ENCODE results near the gene ACADM.
A peak's percentile ranks its signal among the peaks of the same experiment; 100 is the strongest.

Gene ACADM

DNA sequence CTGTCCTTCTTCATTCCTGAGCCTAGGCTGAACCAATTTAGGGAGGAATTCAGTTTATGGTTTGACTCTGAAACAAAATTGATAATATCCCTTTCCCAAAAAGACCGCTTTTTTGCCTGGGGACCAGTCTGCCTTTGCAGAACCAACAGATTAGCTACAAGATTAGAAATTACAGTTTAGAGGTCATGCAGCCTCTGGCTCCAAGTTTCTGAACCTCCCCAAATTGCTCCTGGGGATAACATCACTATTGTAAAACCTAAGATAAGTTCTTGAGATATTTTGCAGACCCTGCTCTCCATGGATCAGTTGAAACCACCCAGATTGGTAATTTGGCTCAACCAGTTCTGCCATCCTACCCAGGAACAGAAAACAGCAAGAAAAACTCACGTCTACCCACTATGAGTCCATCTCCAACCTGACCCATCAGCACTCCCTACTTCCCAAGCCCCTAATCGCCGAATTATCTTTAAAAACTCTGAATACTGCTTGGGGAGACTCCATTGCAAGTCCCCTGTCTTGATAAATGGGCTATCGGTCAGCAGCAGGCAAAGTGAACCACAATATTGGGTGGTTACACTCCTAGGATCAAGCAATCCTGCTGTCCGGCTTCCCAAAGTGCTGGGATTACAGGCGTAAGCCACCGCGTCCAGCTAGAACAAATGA lies 60.9 kb downstream of the ACADM start:
- DNase-seq (ENCODE audit: low read depth, low spot score), result no peak
- H3K36me3 ChIP-seq (ENCODE audit: insufficient read depth, low read length), result peaks cover 37% of the 10 kb centered on the region
- H3K4me3 ChIP-seq, result peak overlapping the region; percentile 86
- H3K27ac ChIP-seq, result peak overlapping the region; percentile 91
- H3K9me3 ChIP-seq (ENCODE audit: low read depth, low read length), result no peaks in the 10 kb centered on the region
- peak overlapping the region; percentile 96 for H3K9ac ChIP-seq (ENCODE audit: insufficient read length)
- TF ChIP-seq POLR2AphosphoS5 (IDR thresholded peaks at IDR 0.05; ENCODE audit: borderline replicate concordance, low read depth, low read length), result no peak
- TF ChIP-seq FOXP2 (optimal IDR thresholded peaks at IDR 0.05; ENCODE audit: control extremely low read depth, extremely low read length, insufficient read depth), result no peak
- TF ChIP-seq EZH2 (IDR thresholded peaks at IDR 0.05), result no peak

DNA sequence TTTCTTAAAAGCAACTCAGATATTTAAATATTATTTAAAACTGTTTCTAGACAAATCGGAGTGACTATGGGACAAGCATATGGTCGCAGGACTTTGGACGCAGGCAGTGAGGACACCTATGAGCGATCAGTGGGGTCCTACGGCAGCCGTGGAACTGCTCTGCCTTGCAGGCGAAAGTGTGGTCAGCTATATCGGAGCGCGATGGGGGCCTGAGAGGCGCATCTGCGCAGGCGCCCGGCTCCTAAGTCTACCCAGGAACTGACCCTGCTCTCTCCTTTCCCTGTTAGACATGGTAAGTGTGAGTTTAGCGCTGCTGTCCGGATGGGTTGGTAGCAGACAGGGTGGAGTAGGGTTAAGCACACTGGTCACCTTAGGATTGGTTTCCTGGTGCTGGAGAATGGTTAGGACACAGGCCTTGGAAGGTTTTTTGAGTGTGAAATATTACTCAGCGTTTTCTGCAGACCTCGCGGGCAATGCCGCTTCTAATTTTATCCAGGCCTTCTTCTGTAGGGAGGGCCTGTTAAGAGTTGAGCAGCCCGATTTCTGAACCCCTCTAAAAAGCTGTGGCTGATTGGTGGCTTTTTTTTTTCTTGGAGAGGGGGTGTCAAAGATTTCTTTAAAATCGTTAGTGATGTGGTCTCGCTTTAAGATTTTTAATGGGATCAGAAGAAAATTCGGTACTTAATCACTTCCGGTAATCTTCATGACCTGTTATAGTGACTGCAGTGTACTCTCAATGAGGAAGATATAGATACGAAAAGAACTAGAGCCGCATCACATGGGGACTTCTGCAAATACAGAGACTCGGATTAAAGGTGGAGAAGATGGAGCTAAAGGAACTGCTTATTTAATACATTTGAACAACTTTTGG lies 61.7 kb downstream of the ACADM start, which contains the start of gene RABGGTB:
Gene RABGGTB, plus strand, starts transcription at position 274 of the 871 bp plus-strand sequence. Its CDS starts 16 bp downstream, at position 290.
- Histone ChIP-seq H3K36me3 (ENCODE audit: insufficient read depth, low read length) (peaks cover 44% of the 10 kb centered on the region), H3K27ac (peak within 1 kb of the TSS; percentile 91), H3K4me3 (peak within 1 kb of the TSS; percentile 86), H3K9ac (ENCODE audit: insufficient read length) (peak within 1 kb of the TSS; percentile 96), H3K9me3 (ENCODE audit: low read depth, low read length) (no peaks in the 10 kb centered on the region)
- TF ChIP-seq EZH2 (IDR thresholded peaks at IDR 0.05) (no peak), POLR2AphosphoS5 (IDR thresholded peaks at IDR 0.05; ENCODE audit: borderline replicate concordance, low read depth, low read length) (peak; percentile 100), FOXP2 (optimal IDR thresholded peaks at IDR 0.05; ENCODE audit: control extremely low read depth, extremely low read length, insufficient read depth) (peak; percentile 8)
- peak; percentile 75 for DNase-seq (ENCODE audit: low read depth, low spot score)

DNA sequence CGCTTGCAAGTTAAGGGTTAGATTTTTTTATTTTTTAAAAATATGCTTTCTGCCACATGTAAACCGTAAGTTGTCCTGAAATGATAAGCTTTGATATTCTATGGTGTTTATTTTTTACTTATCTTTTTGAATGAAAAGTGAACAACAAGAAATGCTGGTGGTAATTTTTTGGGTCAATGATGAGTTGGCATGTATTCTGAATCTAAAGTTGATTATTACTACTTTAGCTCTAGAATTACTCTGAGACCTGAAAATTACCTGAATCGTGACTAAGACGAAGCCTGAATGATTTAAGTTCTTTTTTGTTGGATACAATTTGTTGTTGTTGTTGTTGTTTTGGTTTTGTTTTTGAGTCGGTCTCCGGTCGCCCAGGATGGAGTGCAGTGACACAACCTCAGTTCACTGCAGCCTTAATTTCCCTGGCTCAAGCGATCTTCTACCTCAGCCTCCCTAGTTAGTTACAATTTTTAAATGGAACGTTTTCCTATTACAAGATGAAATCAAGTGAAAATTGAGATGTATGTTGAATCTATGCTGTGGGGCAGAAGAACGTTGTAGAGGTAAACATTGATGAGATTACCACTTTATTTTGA lies 62.5 kb downstream of the ACADM start:
- peaks cover 52% of the 10 kb centered on the region for H3K36me3 ChIP-seq (ENCODE audit: insufficient read depth, low read length)
- H3K9ac ChIP-seq (ENCODE audit: insufficient read length), result peak overlapping the region; percentile 96
- peak overlapping the region; percentile 83 for H3K27ac ChIP-seq
- no peaks in the 10 kb centered on the region for H3K9me3 ChIP-seq (ENCODE audit: low read depth, low read length)
- DNase-seq (ENCODE audit: low read depth, low spot score), result no peak
- TF ChIP-seq POLR2AphosphoS5 (IDR thresholded peaks at IDR 0.05; ENCODE audit: borderline replicate concordance, low read depth, low read length), result no peak
- TF ChIP-seq FOXP2 (optimal IDR thresholded peaks at IDR 0.05; ENCODE audit: control extremely low read depth, extremely low read length, insufficient read depth), result no peak
- TF ChIP-seq EZH2 (IDR thresholded peaks at IDR 0.05), result no peak
- H3K4me3 ChIP-seq, result peak overlapping the region; percentile 86

DNA sequence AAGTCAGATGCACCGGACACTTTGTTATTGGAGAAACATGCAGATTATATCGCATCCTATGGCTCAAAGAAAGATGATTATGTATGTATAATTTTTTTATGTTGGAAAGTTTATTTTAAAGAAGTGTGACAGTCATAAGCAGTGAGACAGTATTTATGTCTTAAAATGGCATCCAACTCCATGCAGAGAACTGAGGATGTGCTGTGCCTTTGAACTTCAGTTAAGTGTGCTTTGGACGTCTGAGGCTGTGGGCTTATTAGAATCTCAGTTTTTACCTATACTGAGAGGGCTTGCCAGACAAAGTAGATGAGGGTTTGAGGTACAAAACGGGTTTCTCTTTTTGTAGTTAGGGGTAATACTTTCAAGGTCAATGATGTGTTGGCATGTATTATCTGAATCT lies 63.0 kb downstream of the ACADM start:
- Histone ChIP-seq H3K9ac (ENCODE audit: insufficient read length) (peak overlapping the region; percentile 96), H3K4me3 (peak overlapping the region; percentile 86), H3K27ac (peak overlapping the region; percentile 83; the same call in 1 of the 2 replicates), H3K36me3 (ENCODE audit: insufficient read depth, low read length) (peaks cover 58% of the 10 kb centered on the region), H3K9me3 (ENCODE audit: low read depth, low read length) (no peaks in the 10 kb centered on the region)
- no peak for DNase-seq (ENCODE audit: low read depth, low spot score)
- TF ChIP-seq FOXP2 (optimal IDR thresholded peaks at IDR 0.05; ENCODE audit: control extremely low read depth, extremely low read length, insufficient read depth), result no peak

DNA sequence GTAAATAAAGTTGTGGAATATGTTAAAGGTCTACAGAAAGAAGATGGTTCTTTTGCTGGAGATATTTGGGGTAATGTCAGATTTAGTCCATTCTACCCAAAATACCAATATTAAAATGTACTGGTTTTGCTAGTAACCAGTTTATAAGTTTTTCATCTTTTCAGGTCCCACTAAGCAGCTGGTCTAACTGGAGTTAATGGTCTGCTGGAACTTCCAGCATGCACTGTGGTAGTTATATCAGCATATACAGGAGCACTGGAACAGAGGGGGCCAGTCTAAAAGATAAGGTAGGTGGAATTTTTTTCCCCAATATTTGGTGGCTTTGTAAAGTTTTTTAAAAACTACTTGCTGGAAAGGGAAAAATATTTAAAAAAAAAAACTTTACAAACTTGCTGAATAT lies 65.5 kb downstream of the ACADM start:
- Histone ChIP-seq H3K4me3 (peak overlapping the region; percentile 86), H3K27ac (peak overlapping the region; percentile 59), H3K9me3 (ENCODE audit: low read depth, low read length) (no peaks in the 10 kb centered on the region), H3K9ac (ENCODE audit: insufficient read length) (peak overlapping the region; percentile 96), H3K36me3 (ENCODE audit: insufficient read depth, low read length) (peaks cover 81% of the 10 kb centered on the region)
- DNase-seq (ENCODE audit: low read depth, low spot score), result no peak
- TF ChIP-seq EZH2 (IDR thresholded peaks at IDR 0.05), result no peak

DNA sequence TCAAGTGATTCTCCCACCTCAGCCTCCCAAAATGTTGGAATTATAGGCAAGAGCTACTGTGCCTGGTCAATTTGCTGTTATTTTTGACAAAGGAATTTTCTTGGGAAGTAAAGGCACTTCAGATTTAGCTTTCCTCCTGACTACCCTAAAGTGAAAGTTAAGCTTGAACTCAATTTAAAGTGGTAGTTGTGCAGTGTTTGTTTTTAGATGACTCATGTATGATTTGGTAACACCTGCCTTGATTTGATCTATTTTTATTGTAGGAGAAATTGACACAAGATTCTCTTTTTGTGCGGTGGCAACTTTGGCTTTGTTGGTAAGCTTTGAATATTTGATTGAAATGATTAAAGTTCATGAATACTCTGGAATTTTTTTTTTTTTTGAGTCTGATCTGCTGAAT lies 66.5 kb downstream of the ACADM start:
- DNase-seq (ENCODE audit: low read depth, low spot score), result no peak
- no peaks in the 10 kb centered on the region for H3K9me3 ChIP-seq (ENCODE audit: low read depth, low read length)
- H3K36me3 ChIP-seq (ENCODE audit: insufficient read depth, low read length), result peaks cover 92% of the 10 kb centered on the region
- peak overlapping the region; percentile 86 for H3K4me3 ChIP-seq
- no peak for TF ChIP-seq EZH2 (IDR thresholded peaks at IDR 0.05)
- TF ChIP-seq FOXP2 (optimal IDR thresholded peaks at IDR 0.05; ENCODE audit: control extremely low read depth, extremely low read length, insufficient read depth), result no peak
- no peak for TF ChIP-seq POLR2AphosphoS5 (IDR thresholded peaks at IDR 0.05; ENCODE audit: borderline replicate concordance, low read depth, low read length)
- H3K9ac ChIP-seq (ENCODE audit: insufficient read length), result peak overlapping the region; percentile 46
- H3K27ac ChIP-seq, result peak overlapping the region; percentile 59

DNA sequence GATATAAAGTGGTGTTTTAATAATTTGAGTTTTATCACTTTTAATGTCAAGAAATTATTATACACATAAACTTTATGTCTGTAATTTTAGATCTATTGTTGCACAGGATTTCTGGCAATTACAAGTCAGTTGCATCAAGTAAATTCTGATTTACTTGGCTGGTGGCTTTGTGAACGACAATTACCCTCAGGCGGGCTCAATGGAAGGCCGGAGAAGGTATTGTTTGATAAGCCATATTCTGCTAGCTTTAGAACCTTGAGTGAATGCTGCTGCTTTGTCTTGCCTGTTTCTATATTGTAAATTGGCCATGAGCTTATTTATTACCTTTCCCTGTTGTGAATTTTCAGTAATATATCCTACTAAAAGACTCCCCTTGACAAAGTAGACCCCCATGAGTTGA lies 67.6 kb downstream of the ACADM start:
- Histone ChIP-seq H3K27ac (peak overlapping the region; percentile 59), H3K36me3 (ENCODE audit: insufficient read depth, low read length) (peaks cover 99% of the 10 kb centered on the region), H3K4me3 (no peak overlapping the region), H3K9ac (ENCODE audit: insufficient read length) (no peak overlapping the region), H3K9me3 (ENCODE audit: low read depth, low read length) (no peaks in the 10 kb centered on the region)
- TF ChIP-seq POLR2AphosphoS5 (IDR thresholded peaks at IDR 0.05; ENCODE audit: borderline replicate concordance, low read depth, low read length), result no peak
- TF ChIP-seq EZH2 (IDR thresholded peaks at IDR 0.05), result no peak
- no peak for TF ChIP-seq FOXP2 (optimal IDR thresholded peaks at IDR 0.05; ENCODE audit: control extremely low read depth, extremely low read length, insufficient read depth)
- no peak for DNase-seq (ENCODE audit: low read depth, low spot score)

DNA sequence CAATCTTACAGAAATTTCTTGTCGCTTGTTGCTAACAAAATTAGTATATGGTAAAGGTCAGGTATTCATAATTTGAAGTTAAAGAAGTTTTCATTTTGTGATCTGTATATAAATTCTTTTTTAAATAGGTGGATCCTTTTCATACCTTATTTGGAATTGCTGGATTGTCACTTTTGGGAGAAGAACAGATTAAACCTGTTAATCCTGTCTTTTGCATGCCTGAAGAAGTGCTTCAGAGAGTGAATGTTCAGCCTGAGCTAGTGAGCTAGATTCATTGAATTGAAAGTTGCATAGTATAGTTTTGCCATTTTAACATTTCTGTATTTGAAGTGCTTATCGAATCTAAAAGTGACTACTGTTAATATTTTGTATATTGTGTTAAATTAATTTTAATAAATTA lies 69.9 kb downstream of the ACADM start:
- no peak for DNase-seq (ENCODE audit: low read depth, low spot score)
- TF ChIP-seq FOXP2 (optimal IDR thresholded peaks at IDR 0.05; ENCODE audit: control extremely low read depth, extremely low read length, insufficient read depth) (no peak), POLR2AphosphoS5 (IDR thresholded peaks at IDR 0.05; ENCODE audit: borderline replicate concordance, low read depth, low read length) (no peak), EZH2 (IDR thresholded peaks at IDR 0.05) (no peak)
- Histone ChIP-seq H3K27ac (peak overlapping the region; percentile 42; the same call in 1 of the 2 replicates), H3K4me3 (no peak overlapping the region), H3K36me3 (ENCODE audit: insufficient read depth, low read length) (peaks cover 78% of the 10 kb centered on the region), H3K9me3 (ENCODE audit: low read depth, low read length) (no peaks in the 10 kb centered on the region), H3K9ac (ENCODE audit: insufficient read length) (peak overlapping the region; percentile 1)

Data from SK-N-MC (cell line).